Gastroesophageal sphincter (tissue), 4 donors: ENCODE data around the gene SLC5A8. TPM values are rescaled to one million over a fixed set of nuclear protein-coding genes. Genes with fewer than 3 reads are reported as not detected.

ENCODE experiments used
- ATAC-seq: fragments of 150-250 bp; one replicate; pipeline ENCODE4 v1.9.1; 2016; ENCODE audit warnings: mild to moderate bottlenecking, moderate library complexity
- H3K27ac ChIP-seq, 4 donors: fragments of 200-600 bp; sonication (generic) in 3 of 4; 1 replicate in 3 of 4; 2 replicates in 1 of 4; pipeline ENCODE4 v1.5.1; 2016 to 2019
- H3K27me3 ChIP-seq: fragments of 200-600 bp; sonication (generic); one replicate; pipeline ENCODE4 v1.5.1; 2019
- H3K36me3 ChIP-seq, 2 donors: fragments of 200-600 bp; sonication (generic); one replicate each; pipeline ENCODE4 v1.5.1; 2019; ENCODE audit warnings: control low read depth in 1 of 2
- H3K4me1 ChIP-seq, 3 donors: fragments of 200-600 bp; sonication (generic); 1 replicate in 2 of 3; 2 replicates in 1 of 3; pipeline ENCODE4 v1.5.1; 2016 to 2019; ENCODE audit warnings: control low read depth in 2 of 3
- H3K4me3 ChIP-seq, 2 donors: fragments of 200-600 bp; sonication (generic); one replicate each; pipeline ENCODE4 v1.5.1; 2019; ENCODE audit warnings: mild to moderate bottlenecking in 1 of 2, moderate library complexity in 1 of 2
- H3K9me3 ChIP-seq, 3 donors: fragments of 200-600 bp; sonication (generic); one replicate each; pipeline ENCODE4 v1.5.1; 2017 to 2019; ENCODE audit warnings: control low read depth in 2 of 3
- CTCF ChIP-seq, 4 experiments: fragments of 200-600 bp in 2 of 4; fragments of 450-650 bp in 2 of 4; sonication (generic) in 1 of 4; IDR thresholded peaks; one replicate each; pipeline ENCODE4 v1.5.1; 2017 to 2019; ENCODE audit warnings: antibody characterized with exemption in 4 of 4, mild to moderate bottlenecking in 2 of 4, moderate library complexity in 2 of 4
- EP300 ChIP-seq: sonication (generic); formaldehyde crosslinking; IDR thresholded peaks from one replicate; pipeline ENCODE4 v1.6.1; 2017; ENCODE audit warnings: antibody characterized with exemption, mild to moderate bottlenecking
- POLR2A ChIP-seq, 2 donors: fragments of 450-650 bp; IDR thresholded peaks; one replicate each; pipeline ENCODE4 v1.6.1; 2017; ENCODE audit warnings: antibody characterized with exemption in 2 of 2, mild to moderate bottlenecking in 2 of 2, moderate library complexity in 1 of 2
- POLR2AphosphoS5 ChIP-seq: sonication (generic); formaldehyde crosslinking; IDR thresholded peaks from one replicate; pipeline ENCODE4 v1.6.1; 2017; ENCODE audit warnings: antibody characterized with exemption
- WGBS, 2 donors: methylation state at CpG; one replicate each; pipeline ENCODE4 v1.1.5; 2018; ENCODE audit warnings: low coverage in 1 of 2; 5-methylcytosine and 5-hydroxymethylcytosine counted together
- total RNA-seq, 4 donors: library from RNA; depleted of rRNA; stranded (reverse); fragments of >200 nt; gene quantifications; one replicate each; pipeline ENCODE4 v1.1.0, GENCODE V29; 2016

SLC5A8 gene
- total RNA-seq, 4 donors from 2014 or later: not detected

GRCh38 chr12:101238800-101239329 is 28.8 kb upstream of the SLC5A8 start:
- TF ChIP-seq EP300 (no peak), POLR2A (IDR thresholded peaks at IDR 0.05) (no peak), CTCF (IDR thresholded peaks at IDR 0.05) (no peak), POLR2AphosphoS5 (no peak)
- Histone ChIP-seq H3K9me3 (peaks cover 0 to 14% (median 0%) of the 10 kb centered on the region in 3 donors), H3K27ac (no peak overlapping the region), H3K36me3 (no peaks in the 10 kb centered on the region), H3K4me3 (no peak overlapping the region), H3K4me1 (no peaks in the 10 kb centered on the region), H3K27me3 (no peaks in the 10 kb centered on the region)
- no CpG with 5 or more reads among the region's 6 CpGs for WGBS, 2 donors
- ATAC-seq: no peak

- ATAC-seq: no peak
- Histone ChIP-seq H3K27me3 (no peaks in the 10 kb centered on the region), H3K27ac (no peak overlapping the region), H3K36me3 (no peaks in the 10 kb centered on the region), H3K4me3 (no peak overlapping the region), H3K9me3 (peaks cover 0 to 14% (median 0%) of the 10 kb centered on the region in 3 donors), H3K4me1 (no peaks in the 10 kb centered on the region)
- no peak for TF ChIP-seq CTCF (IDR thresholded peaks at IDR 0.05)
- TF ChIP-seq EP300: no peak
- no peak for TF ChIP-seq POLR2AphosphoS5
- TF ChIP-seq POLR2A (IDR thresholded peaks at IDR 0.05): no peak
- WGBS, 2 donors: 74 to 75% methylated on average over 4 of the region's 4 CpGs
Measured at GRCh38 chr12:101238306-101238705, 28.3 kb upstream of the SLC5A8 start.

- WGBS, 2 donors: 71 to 92% methylated on average over 2 of the region's 2 CpGs
- no peaks in the 10 kb centered on the region for H3K36me3 ChIP-seq
- no peak overlapping the region for H3K27ac ChIP-seq
- no peak overlapping the region for H3K4me3 ChIP-seq
- peaks cover 0 to 8% (median 0%) of the 10 kb centered on the region in 3 donors for H3K9me3 ChIP-seq
- no peaks in the 10 kb centered on the region for H3K4me1 ChIP-seq
- no peaks in the 10 kb centered on the region for H3K27me3 ChIP-seq
- no peak for ATAC-seq
- TF ChIP-seq EP300 (no peak), POLR2A (IDR thresholded peaks at IDR 0.05) (no peak), POLR2AphosphoS5 (no peak), CTCF (IDR thresholded peaks at IDR 0.05) (no peak)
Measured at GRCh38 chr12:101235686-101236085, 25.6 kb upstream of the SLC5A8 start.

GRCh38 chr12:101231636-101232035 is 21.6 kb upstream of the SLC5A8 start:
- 64 to 71% methylated on average over 3 to 4 of the region's 4 CpGs for WGBS, 2 donors
- H3K9me3 ChIP-seq: no peaks in the 10 kb centered on the region

More at GRCh38 chr12:101231636-101232035, 21.6 kb upstream of the SLC5A8 start:
- no peak overlapping the region for H3K4me3 ChIP-seq
- no peaks in the 10 kb centered on the region for H3K4me1 ChIP-seq
- H3K27me3 ChIP-seq: peaks cover 4% of the 10 kb centered on the region
- H3K36me3 ChIP-seq: no peaks in the 10 kb centered on the region
- ATAC-seq: no peak
- H3K27ac ChIP-seq: no peak overlapping the region
- TF ChIP-seq POLR2A (IDR thresholded peaks at IDR 0.05): no peak
- no peak for TF ChIP-seq EP300
- no peak for TF ChIP-seq CTCF (IDR thresholded peaks at IDR 0.05)
- TF ChIP-seq POLR2AphosphoS5: no peak
